H1 (cell line): ENCODE results near the gene TIFAB. TPM values are rescaled to one million over a fixed set of nuclear protein-coding genes. Genes with fewer than 3 reads are reported as not detected.

Experiments
- CTCF ChIA-PET: fragments of 300-600 bp; sonication (Branson Sonifier 250); formaldehyde crosslinking; loops from one replicate; lab custom pipeline; 2021; ENCODE audit not compliant: partially characterized antibody; lab: Charles Lee
- POLR2A ChIA-PET: fragments of 300-600 bp; sonication (Branson Sonifier 250); formaldehyde crosslinking; loops from one replicate; lab custom pipeline; 2021; ENCODE audit warnings: inconsistent platforms; ENCODE audit not compliant: partially characterized antibody; lab: Charles Lee
- DNase-seq, 2 experiments: peaks; one replicate each; pipeline versions ENCODE4 v3.0.0 to v3.0.0-alpha.2; 2010 to 2022; ENCODE audit warnings: low spot score in 2 of 2, low read depth in 1 of 2, mixed read lengths in 1 of 2
- FAIRE-seq: peaks from 2 replicates; lab custom pipeline; 2011; peaks lifted over from hg19 to GRCh38; lab: Jason Lieb, UNC
- H2AFZ ChIP-seq: 2 replicates; pipeline ENCODE4 v1.8.1; 2012; ENCODE audit warnings: low read length, inconsistent platforms
- H2AK5ac ChIP-seq: 2 replicates; pipeline ENCODE4 v1.6.1; 2013; ENCODE audit warnings: low read depth, low read length
- H2BK120ac ChIP-seq: replicated peaks from 2 replicates; pipeline ENCODE3; 2013; ENCODE audit warnings: low read depth, low read length, inconsistent platforms
- H2BK12ac ChIP-seq: 2 replicates; pipeline ENCODE4 v1.6.1; 2013; ENCODE audit warnings: low read depth, low read length
- H2BK15ac ChIP-seq: 2 replicates; pipeline ENCODE4 v1.6.1; 2013; ENCODE audit warnings: low read length
- H2BK20ac ChIP-seq: 2 replicates; pipeline ENCODE4 v1.6.1; 2013; ENCODE audit warnings: low read length
- H2BK5ac ChIP-seq: 2 replicates; pipeline ENCODE4 v1.6.1; 2013; ENCODE audit warnings: low read depth, low read length
- H3K14ac ChIP-seq: 2 replicates; pipeline ENCODE4 v1.6.1; 2013; ENCODE audit warnings: inconsistent platforms; ENCODE audit not compliant: insufficient read length
- H3K18ac ChIP-seq: 2 replicates; pipeline ENCODE4 v1.6.1; 2013; ENCODE audit warnings: low read length; ENCODE audit errors: extremely low read depth
- H3K23ac ChIP-seq: 2 replicates; pipeline ENCODE4 v1.6.1; 2013; ENCODE audit warnings: inconsistent platforms; ENCODE audit not compliant: insufficient read length
- H3K23me2 ChIP-seq: 2 replicates; pipeline ENCODE4 v1.6.1; 2013; ENCODE audit warnings: low read depth, low read length
- H3K27ac ChIP-seq: 2 replicates; pipeline ENCODE4 v1.6.1; 2011; ENCODE audit warnings: low read depth, low read length, inconsistent platforms
- H3K27me3 ChIP-seq, 4 experiments: replicated peaks in 1 of 4; 1 replicate in 1 of 4; 2 replicates in 3 of 4; pipeline versions ENCODE4 v1.6.1 to v1.8.1; 2011 to 2013; ENCODE audit warnings: low read length in 3 of 4, mild to moderate bottlenecking in 3 of 4, inconsistent platforms in 2 of 4, mixed read lengths in 2 of 4, moderate library complexity in 1 of 4; ENCODE audit not compliant: control insufficient read depth in 3 of 4, insufficient read depth in 3 of 4; ENCODE audit errors: extremely low read depth in 1 of 4
- H3K36me3 ChIP-seq, 4 experiments: 2 replicates each; pipeline versions ENCODE4 v1.6.1 to v1.8.1; 2011 to 2013; ENCODE audit warnings: mild to moderate bottlenecking in 4 of 4, low read length in 3 of 4, moderate library complexity in 2 of 4, control low read depth in 1 of 4, inconsistent platforms in 1 of 4; ENCODE audit not compliant: insufficient read depth in 4 of 4, control insufficient read depth in 2 of 4
- H3K4ac ChIP-seq: replicated peaks from 2 replicates; pipeline ENCODE3; 2013; ENCODE audit warnings: low read length, low read depth, mixed read lengths, inconsistent platforms; ENCODE audit not compliant: insufficient read length
- H3K4me1 ChIP-seq, 4 experiments: replicated peaks in 1 of 4; 1 replicate in 1 of 4; 2 replicates in 3 of 4; pipeline versions ENCODE4 v1.6.1 to v1.8.1; 2011 to 2013; ENCODE audit warnings: low read length in 3 of 4, inconsistent platforms in 2 of 4, mixed read lengths in 1 of 4; ENCODE audit not compliant: insufficient read depth in 4 of 4, control insufficient read depth in 3 of 4
- H3K4me2 ChIP-seq, 2 experiments: 2 replicates each; pipeline versions ENCODE4 v1.6.1 to v1.8.1; 2011 to 2013; ENCODE audit warnings: low read depth in 2 of 2, low read length in 2 of 2, control low read depth in 1 of 2, inconsistent platforms in 1 of 2, mild to moderate bottlenecking in 1 of 2; ENCODE audit not compliant: insufficient read depth in 1 of 2
- H3K4me3 ChIP-seq, 4 experiments: fragments of 200-600, 300-600 bp in 1 of 4; sonication (generic), shearing (Covaris generic), sonication (Bioruptor Twin) in 1 of 4; 2 replicates each; pipeline versions ENCODE4 v1.5.1 to v1.8.1; 2011 to 2016; ENCODE audit warnings: low read length in 4 of 4, low read depth in 3 of 4, control low read depth in 2 of 4, inconsistent platforms in 2 of 4, mild to moderate bottlenecking in 2 of 4, mixed read lengths in 1 of 4, moderate library complexity in 1 of 4; ENCODE audit not compliant: insufficient read depth in 2 of 4; ENCODE audit errors: extremely low read depth in 1 of 4
- H3K56ac ChIP-seq: replicated peaks from 2 replicates; pipeline ENCODE3; 2013; ENCODE audit warnings: low read depth, mild to moderate bottlenecking, mixed read lengths, low read length, inconsistent platforms; ENCODE audit not compliant: insufficient read length
- H3K79me1 ChIP-seq: 2 replicates; pipeline ENCODE4 v1.6.1; 2013; ENCODE audit warnings: low read depth, low read length, control low read depth
- H3K79me2 ChIP-seq, 2 experiments: 2 replicates each; pipeline versions ENCODE4 v1.6.1 to v1.8.1; 2012 to 2013; ENCODE audit warnings: low read length in 2 of 2, mild to moderate bottlenecking in 2 of 2, inconsistent platforms in 1 of 2; ENCODE audit not compliant: insufficient read depth in 2 of 2, control insufficient read depth in 1 of 2
- H3K9ac ChIP-seq, 4 experiments: replicated peaks in 1 of 4; 1 replicate in 1 of 4; 2 replicates in 3 of 4; pipeline versions ENCODE4 v1.6.1 to v1.8.1; 2011 to 2013; ENCODE audit warnings: low read depth in 3 of 4, low read length in 3 of 4, control low read depth in 2 of 4, mild to moderate bottlenecking in 2 of 4, moderate library complexity in 2 of 4, inconsistent platforms in 1 of 4; ENCODE audit errors: extremely low read depth in 1 of 4
- H3K9me3 ChIP-seq, 2 experiments: 2 replicates each; pipeline versions ENCODE4 v1.6.1 to v1.8.1; 2012 to 2013; ENCODE audit warnings: mild to moderate bottlenecking in 2 of 2, moderate library complexity in 2 of 2, control low read depth in 1 of 2, inconsistent platforms in 1 of 2, low read depth in 1 of 2, low read length in 1 of 2, mixed read lengths in 1 of 2; ENCODE audit not compliant: insufficient read depth in 2 of 2
- H4K20me1 ChIP-seq, 2 experiments: replicated peaks in 1 of 2; 2 replicates each; pipeline versions ENCODE3 to v1.8.1; 2011 to 2013; ENCODE audit warnings: inconsistent platforms in 2 of 2, low read length in 2 of 2, mild to moderate bottlenecking in 1 of 2; ENCODE audit not compliant: insufficient read depth in 2 of 2, control insufficient read depth in 1 of 2
- H4K5ac ChIP-seq: 2 replicates; pipeline ENCODE4 v1.6.1; 2013; ENCODE audit warnings: low read length, low read depth, mixed read lengths, inconsistent platforms; ENCODE audit not compliant: insufficient read length
- H4K8ac ChIP-seq: 2 replicates; pipeline ENCODE4 v1.8.0; 2013; ENCODE audit warnings: mild to moderate bottlenecking, moderate library complexity, low read length, inconsistent platforms; ENCODE audit not compliant: insufficient read depth; ENCODE audit errors: extremely low read depth
- H4K91ac ChIP-seq: replicated peaks from 2 replicates; pipeline ENCODE3; 2013; ENCODE audit warnings: low read length, mixed read lengths, inconsistent platforms; ENCODE audit not compliant: insufficient read length
- BRCA1 ChIP-seq: IDR thresholded peaks from 2 replicates; pipeline ENCODE4 v1.6.1; 2012; ENCODE audit warnings: low read depth, low read length, improper control_type of control experiment
- CHD1 ChIP-seq: IDR thresholded peaks from 2 replicates; pipeline ENCODE4 v1.6.1; 2012; ENCODE audit warnings: low read depth, low read length, improper control_type of control experiment
- KDM1A ChIP-seq: fragments of 200-600, 300-600 bp; sonication (generic); IDR thresholded peaks from 2 replicates; pipeline ENCODE4 v1.7.1; 2016; ENCODE audit warnings: mild to moderate bottlenecking, low read length, borderline replicate concordance
- POLR2A ChIP-seq, 2 experiments: IDR thresholded peaks; 1 replicate in 1 of 2; 2 replicates in 1 of 2; pipeline ENCODE4 v1.6.1; 2011; ENCODE audit warnings: low read depth in 2 of 2, low read length in 2 of 2, mild to moderate bottlenecking in 2 of 2; ENCODE audit errors: control extremely low read depth in 1 of 2
- RNF2 ChIP-seq: fragments of 200-900, 300-1000 bp; sonication (generic); IDR thresholded peaks from 2 replicates; pipeline ENCODE4 v1.7.1; 2016; ENCODE audit warnings: borderline replicate concordance, low read depth, mild to moderate bottlenecking, antibody characterized with exemption, low read length; ENCODE audit not compliant: poor library complexity, severe bottlenecking; ENCODE audit errors: missing control alignments
- SAP30 ChIP-seq: fragments of 300-600 bp; sonication (generic); IDR thresholded peaks from 2 replicates; pipeline ENCODE4 v1.7.1; 2012; ENCODE audit warnings: low read length, moderate library complexity, mild to moderate bottlenecking, inconsistent platforms; ENCODE audit not compliant: insufficient read depth, insufficient replicate concordance
- WGBS, 2 experiments: shearing (Covaris generic) in 1 of 2; methylation state at CpG; one replicate each; pipeline versions ENCODE4 v1.1.6 to v1.1.7; 2013 to 2015; ENCODE audit warnings: low lambda C conversion rate in 2 of 2, mixed read lengths in 2 of 2, inconsistent platforms in 1 of 2, low coverage in 1 of 2, missing lambda C conversion rate in 1 of 2; ENCODE audit not compliant: insufficient replicate concordance in 2 of 2, insufficient coverage in 1 of 2, insufficient read length in 1 of 2; ENCODE audit errors: extremely low coverage in 1 of 2, missing lambda C conversion rate in 1 of 2; 5-methylcytosine and 5-hydroxymethylcytosine counted together
- polyA plus RNA-seq, 7 experiments: library from polyadenylated mRNA; depleted of rRNA in 3 of 7; stranded (reverse) in 5 of 7; unstranded in 2 of 7; fragments of >200 nt in 5 of 7; fragments of 200-250 nt in 2 of 7; gene quantifications; 1 replicate in 5 of 7; 2 replicates in 1 of 7; 4 replicates in 1 of 7; pipeline versions ENCODE4 v1.2.1 to v1.2.3, GENCODE V29; 2011 to 2013; ENCODE audit warnings: missing spikeins in 2 of 7, mixed read lengths in 2 of 7
- total RNA-seq: library from RNA; stranded (reverse); fragmentation: NEBNext Ultra II Directional; extraction: Animal tissue kit (Norgen Biotek cat#: 25700); gene quantifications from 2 replicates; pipeline ENCODE4 v1.2.1, GENCODE V29; 2021
- TF ChIP-seq, protein P1 (sequence below): IDR thresholded peaks from 2 replicates; pipeline ENCODE4 v1.6.1; 2012; ENCODE audit warnings: inconsistent platforms

Gene TIFAB
- total and polyA plus RNA-seq, 2 of the 8 experiments (the other 6 are each of a cell fraction or from before 2014, with no cell fraction given): not detected

DNA sequence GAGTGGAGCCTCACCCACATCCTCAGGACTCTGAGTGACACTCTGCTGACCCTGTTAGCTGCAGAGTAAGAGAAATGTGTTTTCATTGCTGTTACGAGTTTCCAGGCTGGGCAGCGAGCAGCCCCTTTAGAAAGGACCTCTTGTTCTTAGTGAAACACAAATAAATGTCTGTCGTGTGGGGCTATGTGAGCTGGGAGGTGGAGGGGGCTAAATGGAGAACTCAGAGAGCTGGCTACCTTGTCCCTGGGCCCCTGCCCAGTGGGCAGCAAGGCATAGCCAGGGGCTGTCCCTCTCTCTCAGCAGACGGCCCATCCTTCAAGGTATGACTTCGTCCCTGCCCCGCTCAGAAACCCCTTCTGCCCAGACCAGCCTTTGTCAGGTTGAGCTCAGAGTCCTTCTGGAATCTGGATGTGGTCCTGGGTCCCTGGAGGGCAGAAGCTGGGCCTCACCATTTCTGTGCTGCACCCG lies 15.2 kb downstream of the TIFAB start:
- Histone ChIP-seq H2AK5ac (no peak overlapping the region), H3K36me3 (no peaks in the 10 kb centered on the region), H3K79me1 (no peaks in the 10 kb centered on the region), H3K4me1 (no peaks in the 10 kb centered on the region; a peak in 1 of 7 replicates), H4K91ac (no peak overlapping the region), H3K79me2 (no peaks in the 10 kb centered on the region), H2AFZ (no peak overlapping the region), H2BK120ac (no peak overlapping the region), H2BK20ac (no peak overlapping the region), H3K9me3 (no peaks in the 10 kb centered on the region), H4K8ac (no peak overlapping the region), H3K4me3 (no peak overlapping the region), H3K56ac (no peak overlapping the region), H4K20me1 (no peaks in the 10 kb centered on the region), H2BK5ac (no peak overlapping the region), H3K27ac (no peak overlapping the region), H4K5ac (no peak overlapping the region), H2BK12ac (no peak overlapping the region), H3K4me2 (no peak overlapping the region), H3K9ac (no peak overlapping the region), H3K4ac (no peak overlapping the region), H3K23ac (no peak overlapping the region), H3K23me2 (no peaks in the 10 kb centered on the region; the same call in 1 of the 2 replicates), H3K14ac (no peak overlapping the region), H3K18ac (no peak overlapping the region), H2BK15ac (no peak overlapping the region), H3K27me3 (no peaks in the 10 kb centered on the region)
- TF ChIP-seq, protein P1, sequence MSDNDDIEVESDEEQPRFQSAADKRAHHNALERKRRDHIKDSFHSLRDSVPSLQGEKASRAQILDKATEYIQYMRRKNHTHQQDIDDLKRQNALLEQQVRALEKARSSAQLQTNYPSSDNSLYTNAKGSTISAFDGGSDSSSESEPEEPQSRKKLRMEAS: no peak
- no peak for TF ChIP-seq KDM1A
- no peak for TF ChIP-seq BRCA1
- TF ChIP-seq POLR2A (IDR thresholded peaks at IDR 0.05; ENCODE audit: control extremely low read depth in 1 of 2, low read depth in 2 of 2, low read length in 2 of 2): no peak
- no peak for TF ChIP-seq RNF2
- TF ChIP-seq CHD1: no peak
- TF ChIP-seq SAP30: no peak
- DNase-seq (peak in 1 of 2 experiments; percentile 33), FAIRE-seq (no peak)
- ChIA-PET CTCF (interaction anchor here (1.2 to 19.4 kb wide), 6 partner anchors 8 to 455 kb away, joined by 3 to 264 read pairs (median 6); no protein-coding TSS in a partner anchor), POLR2A (interaction anchor here (0.7 kb wide), 1 partner anchor 42 kb away, joined by 3 read pairs; no protein-coding TSS in a partner anchor)
- WGBS, 2 experiments: 76% methylated on average over 7 of the region's 7 CpGs; no CpG with 5 or more reads in 1 of the 2 experiments
